Epidermal melanocyte (primary cell): Measurements from ENCODE around the gene MPPE1.
A peak's percentile ranks its signal among the peaks of the same experiment; 100 is the strongest.
"Not testable (repeated sequence)": the region's sequence is repeated elsewhere in the genome, so short reads cannot be mapped to it uniquely, and the experiment has no call there.

Experiments
- DNase-seq: peaks from one replicate; pipeline ENCODE4 v3.0.0; 2011; ENCODE audit warnings: low spot score; ENCODE audit not compliant: insufficient read length

MPPE1 gene, protein sequence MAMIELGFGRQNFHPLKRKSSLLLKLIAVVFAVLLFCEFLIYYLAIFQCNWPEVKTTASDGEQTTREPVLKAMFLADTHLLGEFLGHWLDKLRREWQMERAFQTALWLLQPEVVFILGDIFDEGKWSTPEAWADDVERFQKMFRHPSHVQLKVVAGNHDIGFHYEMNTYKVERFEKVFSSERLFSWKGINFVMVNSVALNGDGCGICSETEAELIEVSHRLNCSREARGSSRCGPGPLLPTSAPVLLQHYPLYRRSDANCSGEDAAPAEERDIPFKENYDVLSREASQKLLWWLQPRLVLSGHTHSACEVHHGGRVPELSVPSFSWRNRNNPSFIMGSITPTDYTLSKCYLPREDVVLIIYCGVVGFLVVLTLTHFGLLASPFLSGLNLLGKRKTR

DNA sequence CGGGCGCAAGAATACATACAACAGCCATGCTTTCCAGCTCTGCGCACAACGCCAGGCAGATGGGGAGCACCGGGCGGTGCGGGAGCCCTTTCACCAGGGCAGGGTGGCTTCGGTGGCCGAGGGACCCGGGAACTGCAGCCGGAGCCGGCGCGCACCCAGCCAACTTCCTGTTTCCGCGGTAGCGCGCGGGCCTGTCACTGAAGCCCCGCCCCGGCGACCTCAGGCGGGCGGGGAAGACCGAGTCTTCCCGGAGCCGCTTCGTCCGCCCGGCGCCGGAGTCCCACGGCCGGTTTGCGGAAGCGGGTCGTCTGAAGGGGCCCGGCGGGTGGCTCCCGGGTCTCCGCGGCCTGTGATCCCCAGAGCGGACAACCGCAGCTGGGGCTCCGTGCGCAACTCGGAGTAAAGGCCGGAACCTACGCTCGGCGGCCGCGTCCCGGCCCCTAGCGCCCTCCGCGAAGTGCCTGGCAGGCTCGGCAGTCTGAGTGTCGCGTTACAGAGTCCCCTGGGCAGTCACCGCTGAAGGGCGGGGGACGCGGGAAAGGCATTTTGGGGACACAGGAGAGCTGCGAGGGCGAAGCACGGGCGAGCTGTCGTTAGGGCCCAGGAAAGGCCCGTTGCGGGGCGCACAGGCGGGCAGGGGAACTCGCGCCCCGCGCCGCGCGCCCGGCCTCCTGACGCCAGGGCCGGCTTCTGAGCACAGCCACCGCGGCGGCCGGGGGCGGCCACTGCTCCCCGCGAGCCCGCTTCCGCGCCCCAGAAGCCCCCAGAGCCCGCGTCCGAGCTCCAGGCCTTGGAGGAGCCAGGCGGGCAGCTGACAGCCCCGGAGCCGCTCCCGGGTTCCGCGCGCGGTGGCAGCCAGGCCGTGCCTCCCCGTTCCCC is at the start of gene MPPE1:
Gene MPPE1, minus strand, starts transcription at position 136 of the 879 bp plus-strand sequence. CDS start 11,053 bp downstream, outside the sequence.
- DNase-seq = peak; percentile 90

DNA sequence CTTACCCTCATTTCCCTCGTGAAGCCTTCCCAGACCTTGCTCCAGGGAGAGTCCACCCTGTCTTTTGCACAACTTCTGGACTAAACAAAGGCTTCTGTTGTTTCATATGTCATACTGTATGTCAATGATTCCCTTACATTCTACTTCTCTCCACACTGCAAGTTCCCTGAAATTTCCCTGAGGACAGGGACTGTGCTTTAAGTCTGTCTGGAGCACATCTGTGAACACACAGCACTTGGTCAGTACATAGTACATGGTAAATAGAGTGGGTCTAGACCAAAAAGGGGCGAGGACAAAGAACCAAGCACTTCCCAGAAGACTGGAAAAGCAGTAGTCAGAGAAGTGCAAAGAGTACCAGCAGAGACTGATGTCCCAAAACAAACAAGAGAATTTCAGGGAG is 49.5 kb upstream of the MPPE1 start:
- peak; percentile 43 for DNase-seq

DNA sequence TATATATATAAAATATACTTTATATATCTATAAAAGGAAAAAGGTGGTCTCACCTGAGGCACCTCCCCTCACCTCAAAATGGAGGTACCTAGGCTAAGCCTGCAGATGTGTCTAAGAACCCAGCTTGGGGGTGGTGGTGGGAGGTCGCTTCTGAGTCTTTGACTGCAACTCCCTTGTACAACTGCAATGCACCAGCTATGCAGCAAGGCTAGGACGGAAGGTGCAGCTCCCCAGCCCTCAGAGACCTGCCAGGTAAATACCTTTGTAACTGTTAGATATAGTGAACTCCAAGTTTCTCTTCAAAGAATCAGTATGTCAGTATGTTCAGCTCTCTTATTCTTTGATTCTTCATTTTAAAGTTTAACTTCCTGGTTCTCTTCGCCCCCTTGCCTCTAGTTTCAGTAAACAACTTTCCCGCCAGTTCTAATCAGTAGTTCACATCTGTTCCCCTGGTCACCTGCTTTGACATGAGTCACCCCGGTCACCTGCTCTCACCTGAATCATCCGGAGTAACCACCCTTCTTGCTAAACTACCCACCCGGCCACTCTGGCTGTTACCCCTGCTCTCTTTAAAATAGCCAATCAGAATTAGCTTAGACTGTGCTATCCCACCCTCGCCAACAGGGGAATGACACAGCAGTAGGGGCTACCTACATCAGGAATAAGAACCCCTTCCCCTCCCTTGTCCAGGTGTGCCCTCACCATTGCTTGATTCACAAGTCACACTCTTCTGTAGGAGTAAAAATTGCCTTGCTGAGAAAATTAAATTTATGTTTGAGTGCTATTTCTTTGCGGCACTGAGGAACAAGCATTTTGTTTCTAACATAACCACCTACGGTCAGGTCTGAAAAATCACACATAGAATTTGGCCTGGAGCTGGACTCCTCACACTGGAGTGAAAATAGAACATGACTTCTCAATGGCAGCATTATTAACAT is 48.5 kb upstream of the MPPE1 start:
- no peak for DNase-seq

DNA sequence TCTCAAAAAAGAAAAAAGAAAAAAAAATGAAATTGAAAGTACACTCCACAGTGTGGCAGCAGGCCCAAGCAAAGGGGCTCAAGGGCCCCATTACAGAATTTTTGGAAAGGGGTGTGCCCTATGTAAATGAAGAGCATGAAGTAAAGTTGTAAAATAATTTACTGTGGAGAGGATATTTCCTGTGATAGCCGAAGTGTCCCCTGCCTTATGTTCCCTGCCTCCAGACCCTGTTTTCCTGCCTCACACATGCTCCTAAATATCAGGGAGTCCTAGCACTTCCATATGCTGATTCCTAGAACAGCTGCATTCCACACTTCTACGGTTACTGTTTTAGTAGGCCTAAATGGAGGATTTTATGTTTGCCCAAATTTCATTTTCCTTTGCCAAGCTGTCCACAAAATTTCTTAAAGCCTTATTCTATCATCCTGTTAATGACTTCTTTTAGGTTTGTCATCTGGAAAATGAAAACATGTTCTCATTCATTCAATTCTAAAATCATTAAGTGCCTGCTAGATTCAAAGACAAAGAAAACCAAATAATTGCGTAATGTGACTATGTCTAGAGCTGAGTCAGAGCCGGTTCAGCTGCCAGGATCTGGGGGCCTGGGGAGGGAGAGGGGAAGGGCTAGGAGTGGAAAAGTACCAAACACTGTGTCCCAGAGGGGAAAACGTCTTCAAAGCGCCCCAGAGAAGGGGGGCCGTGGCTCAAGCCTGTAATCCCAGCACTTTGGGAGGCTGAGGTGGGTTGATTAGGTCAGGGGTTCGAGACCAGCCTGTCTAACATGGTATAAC is 47.3 kb upstream of the MPPE1 start:
- peak; percentile 33 for DNase-seq

DNA sequence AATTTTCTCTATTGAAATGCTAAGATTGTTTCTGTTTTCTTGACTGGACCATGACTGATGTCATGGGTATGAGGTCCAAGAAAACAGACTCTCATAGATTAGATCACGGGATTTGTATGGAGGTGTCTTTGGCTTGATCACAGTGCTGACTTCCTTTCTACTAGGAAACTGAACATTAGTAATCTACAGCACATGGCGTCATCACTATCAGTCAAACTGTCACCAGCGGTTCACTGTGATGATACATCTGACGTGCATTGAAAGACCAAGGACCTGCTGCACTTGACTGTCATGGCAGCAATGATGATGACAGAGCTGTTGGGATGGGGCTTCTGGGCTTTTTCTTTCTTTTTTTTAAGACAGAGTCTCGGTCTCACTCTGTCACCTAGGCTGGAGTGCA is 45.0 kb upstream of the MPPE1 start:
- DNase-seq = no peak

DNA sequence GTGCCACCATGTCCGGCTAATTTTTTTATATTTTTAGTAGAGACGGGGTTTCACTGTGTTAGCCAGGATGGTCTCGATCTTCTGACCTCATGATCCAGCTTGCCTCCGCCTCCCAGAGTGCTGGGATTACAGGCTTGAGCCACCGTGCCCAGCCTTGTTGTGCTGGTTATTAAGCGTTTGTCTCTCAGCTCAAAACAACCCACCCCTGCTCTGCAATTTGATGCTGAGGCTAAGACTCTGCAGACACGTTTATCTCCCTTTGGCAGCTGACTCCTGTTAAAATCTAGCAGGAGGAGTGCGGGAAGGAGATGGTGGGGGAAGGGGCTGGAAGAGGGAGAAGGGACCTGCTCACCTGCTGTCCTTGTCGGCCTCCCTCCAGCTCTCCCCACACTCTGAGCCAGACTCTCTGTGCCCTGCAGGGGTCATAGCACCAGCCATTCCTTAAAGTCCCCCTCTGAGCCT is 43.3 kb upstream of the MPPE1 start:
- DNase-seq = no peak

DNA sequence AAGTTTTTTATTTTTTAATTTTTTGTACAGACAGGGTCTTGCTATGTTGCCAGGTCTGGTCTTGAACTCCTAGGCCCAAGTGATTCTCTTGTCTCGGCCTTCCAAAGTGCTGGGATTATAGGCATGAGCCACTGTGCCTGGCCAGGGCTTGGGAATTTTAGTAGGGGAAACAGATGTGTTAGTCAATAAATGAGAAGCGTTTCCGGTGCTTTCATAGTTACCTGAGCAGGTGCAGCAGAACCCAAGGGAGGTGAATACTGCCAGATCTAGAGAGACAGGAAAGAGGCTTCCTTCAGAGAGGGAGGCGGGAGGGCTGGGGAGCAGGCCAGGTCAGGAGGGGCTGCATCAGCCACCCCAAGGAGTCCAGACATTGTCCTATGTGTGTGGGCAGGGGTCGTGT is 42.7 kb upstream of the MPPE1 start:
- DNase-seq = no peak

DNA sequence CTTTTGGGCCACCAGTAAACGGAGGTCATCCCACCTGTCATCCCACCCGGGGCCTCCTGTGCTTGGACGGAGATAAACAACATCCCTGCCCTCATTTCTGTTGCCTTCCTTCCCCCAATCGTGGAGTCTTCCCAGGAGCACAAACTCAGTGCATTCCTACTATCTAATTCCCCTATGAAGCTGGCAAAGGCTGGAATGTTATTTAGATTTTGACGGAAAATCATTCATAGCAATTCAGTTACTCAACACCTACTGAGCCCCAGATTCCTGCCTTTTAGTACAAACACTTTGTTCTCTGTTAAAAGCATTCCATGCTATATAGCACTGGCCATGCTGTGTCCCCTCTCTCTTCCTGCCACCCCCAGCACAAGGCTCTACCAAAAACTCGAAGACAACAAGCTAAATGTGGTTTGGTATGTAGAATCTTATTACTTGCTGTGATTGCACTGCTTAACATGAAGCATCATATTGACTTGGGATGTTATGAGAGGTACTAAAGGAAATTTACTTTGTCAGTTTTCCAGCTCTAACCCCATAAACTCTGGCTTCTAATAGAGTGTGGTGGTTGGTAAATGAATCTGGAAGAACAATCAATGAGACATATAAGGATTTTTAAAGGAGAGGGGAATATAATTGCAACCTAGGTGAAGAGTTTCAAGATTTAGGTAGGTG is 40.9 kb upstream of the MPPE1 start:
- no peak for DNase-seq

DNA sequence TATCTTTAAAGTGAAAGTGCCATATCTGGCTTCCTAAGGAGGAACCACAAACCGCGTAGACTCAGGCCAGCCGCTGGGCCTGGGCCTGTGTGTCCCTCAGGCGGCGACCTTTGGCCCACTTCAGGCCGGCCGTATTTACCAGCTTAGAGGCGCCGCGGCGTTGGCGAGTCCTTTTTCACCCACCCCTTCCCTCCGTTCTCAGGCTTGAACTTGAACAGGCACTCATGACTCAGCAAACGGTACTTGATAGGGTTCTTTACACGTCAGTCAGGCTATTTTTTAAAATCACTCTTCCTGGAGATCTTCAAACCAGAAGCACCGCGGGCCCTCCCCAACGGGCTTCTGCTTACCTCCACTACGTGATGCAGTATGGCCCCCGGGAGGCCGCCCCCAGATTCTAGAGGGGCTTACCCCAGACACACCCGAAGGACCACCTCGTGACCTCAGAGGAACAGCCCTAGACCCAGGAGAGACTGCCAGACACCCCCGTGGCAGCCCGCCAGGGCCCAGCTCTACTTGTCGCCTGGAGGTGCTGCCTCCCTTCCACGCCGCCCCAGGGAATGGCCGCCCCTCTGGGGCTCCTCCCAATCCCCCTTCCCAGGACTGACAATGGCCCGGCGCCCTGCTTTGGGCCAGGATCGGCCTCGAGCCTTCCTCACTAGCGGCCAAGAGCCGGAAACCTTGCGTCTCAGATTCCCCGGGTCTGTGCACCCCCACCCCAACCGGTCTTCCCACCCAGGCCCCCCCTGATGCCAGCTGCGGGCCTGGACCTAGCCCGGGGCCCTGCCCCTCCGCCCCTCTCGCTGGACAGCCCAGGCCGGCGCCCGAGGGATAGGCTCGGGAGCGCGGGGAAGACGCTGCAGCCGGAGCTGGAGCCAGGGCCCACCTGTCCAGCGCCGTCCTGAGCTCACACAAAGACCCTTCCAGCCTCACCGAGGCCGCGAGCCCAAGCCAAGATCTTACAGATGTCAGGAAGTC is 39.4 kb upstream of the MPPE1 start:
- DNase-seq = no peak

DNA sequence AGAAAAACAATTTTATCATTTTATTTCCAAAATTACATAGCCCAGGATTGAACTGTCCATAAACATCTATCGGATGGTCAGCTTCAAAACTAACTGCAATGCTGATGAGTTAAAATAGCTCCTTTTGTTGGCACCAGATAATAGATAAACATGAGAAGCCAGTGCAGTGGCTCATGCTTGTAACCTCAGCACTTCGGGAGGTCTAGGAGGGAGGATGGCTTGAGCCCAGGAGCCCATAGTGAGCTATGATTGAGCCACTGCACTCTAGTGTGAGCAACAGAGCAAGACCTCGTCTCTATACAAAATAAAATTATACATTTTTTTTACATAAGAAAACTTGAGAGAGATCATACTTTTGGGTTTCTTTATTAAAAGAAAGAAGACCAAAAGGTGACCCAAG is 38.6 kb upstream of the MPPE1 start:
- DNase-seq = no peak

DNA sequence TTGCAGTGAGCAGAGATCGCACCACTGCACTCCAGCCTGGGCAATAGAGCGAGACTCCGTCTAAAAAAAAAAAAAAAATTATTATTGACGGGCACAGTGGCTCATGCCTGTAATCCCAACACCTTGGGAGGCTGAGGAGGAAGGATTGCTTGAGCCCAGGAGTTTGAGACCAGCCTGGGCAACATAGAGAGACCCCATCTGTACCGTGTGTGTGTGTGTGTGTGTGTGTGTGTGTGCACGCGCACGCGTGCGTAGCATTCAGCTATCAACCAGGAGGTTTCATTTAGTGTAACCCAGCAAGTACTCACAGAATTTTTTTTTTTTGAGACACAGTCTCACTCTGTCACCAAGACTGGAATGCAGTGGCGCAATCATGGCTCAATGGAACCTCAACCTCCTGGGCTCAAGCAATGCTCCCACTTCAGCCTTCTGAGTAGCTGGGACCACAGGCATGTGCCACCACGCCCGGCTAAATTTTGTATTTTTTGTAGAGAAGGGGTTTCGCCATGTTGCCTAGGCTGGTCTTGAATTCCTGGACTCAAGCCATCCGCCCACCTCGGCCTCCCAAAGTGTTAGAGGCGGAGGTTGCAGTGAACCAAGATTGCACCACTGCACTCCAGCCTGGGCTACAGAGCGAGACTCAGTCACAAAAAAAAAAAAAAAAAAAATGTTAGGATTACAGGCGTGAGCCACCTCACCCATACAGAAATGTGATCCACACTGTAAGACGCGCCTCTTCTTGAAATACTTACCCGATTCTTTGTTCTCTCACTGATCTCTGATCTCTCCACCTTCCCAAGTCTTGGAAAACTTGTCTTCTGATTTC is 37.9 kb upstream of the MPPE1 start:
- not testable (repeated sequence) for DNase-seq

DNA sequence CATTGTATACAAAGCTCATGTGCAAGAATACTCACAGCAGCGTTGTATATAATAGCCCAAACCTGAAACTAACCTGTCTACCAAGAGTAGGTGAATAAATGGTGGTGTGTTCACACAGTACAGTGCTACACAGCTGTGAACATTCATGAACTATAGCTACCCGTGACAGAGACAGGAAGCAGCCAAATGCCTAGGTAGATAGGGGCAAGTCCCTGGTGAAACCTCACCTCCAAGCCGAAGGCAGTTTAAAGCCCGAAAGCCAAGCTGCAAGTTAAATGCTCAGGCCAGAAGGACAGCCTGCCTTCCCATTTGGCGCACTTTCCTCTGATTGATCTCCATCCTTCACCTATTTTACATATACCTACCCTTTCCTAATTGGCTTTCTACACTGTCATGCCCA is 36.7 kb upstream of the MPPE1 start:
- no peak for DNase-seq

DNA sequence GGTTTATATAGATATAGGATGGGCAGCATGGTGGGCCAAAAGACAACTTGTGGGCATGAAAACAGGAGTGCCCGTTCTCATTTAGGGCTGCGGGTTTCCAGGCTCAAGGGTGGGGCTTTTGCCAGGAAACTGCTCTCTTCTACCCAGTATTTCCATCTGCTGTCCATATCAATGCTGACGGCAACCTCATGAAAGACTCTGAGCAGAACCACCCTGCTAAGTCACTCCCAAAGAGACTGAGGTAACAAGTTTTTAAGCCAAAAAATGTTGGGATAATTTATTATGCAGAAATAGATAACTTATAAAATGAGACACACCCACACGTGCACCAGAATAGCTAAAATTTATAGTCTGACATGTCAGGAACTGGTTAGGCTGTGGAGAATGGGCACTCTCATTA is 36.1 kb upstream of the MPPE1 start:
- no peak for DNase-seq

DNA sequence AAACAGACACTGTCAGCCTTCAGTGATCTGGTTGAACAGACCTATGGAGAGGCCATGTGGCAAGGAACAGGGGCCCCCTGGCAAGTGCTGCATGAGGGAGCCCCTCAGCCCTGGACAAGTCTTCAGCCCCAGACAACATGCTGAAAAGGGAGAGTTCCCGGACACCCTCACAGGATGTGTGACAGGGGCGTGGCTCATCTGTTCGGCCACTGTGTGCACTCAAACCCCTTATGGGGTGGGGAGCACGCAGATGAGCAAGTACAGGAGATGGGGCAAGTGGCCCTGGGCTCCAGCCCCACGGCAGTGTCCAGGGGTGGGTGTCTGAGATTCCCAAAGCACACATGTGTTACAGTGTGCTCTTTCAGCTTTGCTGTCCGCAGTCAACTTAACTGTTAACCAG is 35.4 kb upstream of the MPPE1 start:
- no peak for DNase-seq

DNA sequence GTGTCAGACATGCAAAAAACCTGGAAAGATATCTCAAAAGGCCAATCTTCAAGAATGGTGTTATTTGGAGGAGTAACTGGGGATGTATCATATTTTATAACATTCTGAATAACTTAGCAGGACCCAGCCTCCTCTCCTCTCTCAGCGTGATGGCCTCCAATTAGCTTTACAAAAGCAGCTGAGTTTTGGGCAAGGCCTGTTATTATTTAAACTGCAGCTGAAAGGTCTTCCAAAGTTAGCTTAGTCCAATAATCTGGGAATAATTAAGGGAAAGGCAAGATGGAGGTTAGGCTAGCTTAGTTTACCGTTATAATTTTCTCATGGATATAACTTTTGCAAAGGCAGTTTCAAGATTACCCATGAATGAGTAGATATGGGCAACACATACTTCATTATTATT is 32.8 kb upstream of the MPPE1 start:
- no peak for DNase-seq

DNA sequence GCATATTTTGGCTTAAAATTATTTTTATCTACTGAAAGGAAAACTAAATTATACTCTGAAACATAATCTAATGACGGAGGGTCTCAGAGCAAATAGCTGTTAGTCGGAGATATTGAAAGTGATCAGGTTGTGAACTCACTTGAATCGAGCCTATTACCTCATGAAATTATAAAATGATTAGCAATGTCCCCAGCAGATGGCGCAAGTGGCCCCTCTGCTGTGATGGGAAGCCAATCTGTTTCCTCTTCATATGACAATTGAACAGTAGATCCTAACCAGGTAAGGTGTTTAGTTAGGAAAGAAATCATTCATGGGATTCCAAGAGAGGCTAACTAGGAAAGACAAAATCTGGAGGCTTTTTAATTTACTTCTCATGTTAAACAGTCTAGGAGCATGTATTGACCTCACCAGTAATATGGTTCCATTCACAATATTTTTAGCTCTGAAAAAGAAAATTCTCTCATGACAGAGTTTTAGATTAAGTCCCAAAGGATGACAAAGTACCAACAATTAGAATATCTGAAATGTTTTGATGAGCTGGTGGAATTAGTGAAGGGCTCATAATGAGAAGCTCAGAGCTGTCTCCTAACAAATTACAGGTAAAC is 29.9 kb upstream of the MPPE1 start:
- DNase-seq = peak; percentile 42

DNA sequence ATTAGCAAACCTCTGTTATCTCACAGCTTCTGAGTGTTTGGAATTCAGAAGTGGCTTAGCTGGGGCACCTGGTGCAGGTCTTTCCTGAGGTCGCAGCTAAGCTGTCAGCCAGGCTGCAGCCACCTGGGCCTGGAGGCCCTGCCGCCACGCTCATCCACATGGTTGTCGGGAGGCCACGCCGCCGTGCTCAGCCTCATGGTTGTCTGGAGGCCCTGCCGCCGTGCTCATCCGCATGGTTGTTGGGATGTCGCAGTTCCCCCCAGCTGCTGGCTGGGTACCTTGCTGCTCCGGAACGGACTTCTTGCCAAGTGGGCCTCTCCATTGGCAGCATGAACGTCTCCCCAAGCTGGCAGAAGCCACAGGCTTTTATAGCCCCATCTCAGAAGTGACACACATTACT is 24.3 kb upstream of the MPPE1 start:
- no peak for DNase-seq
